HepG2 (cell line): ENCODE data around the gene CCM2. TPM values are rescaled to one million over a fixed set of nuclear protein-coding genes. Genes with fewer than 3 reads are reported as not detected.
"Not testable (repeated sequence)": the region's sequence is repeated elsewhere in the genome, so short reads cannot be mapped to it uniquely, and the experiment has no call there.

ENCODE experiments used
- ATAC-seq: fragments of 200-7000 bp; cut with Tn5 transposase; 3 replicates; pipeline ENCODE4 v1.9.1; 2020; ENCODE audit warnings: mild to moderate bottlenecking, moderate library complexity
- BruUV-seq: library from RNA; stranded (reverse); fragments of 400-500 nt; replicated peaks from 2 replicates; lab custom pipeline; 2021; lab: Mats Ljungman, UMichigan
- CTCF ChIA-PET: fragments of 300-600 bp; formaldehyde crosslinking; extraction: SDS; loops from one replicate; lab custom pipeline; 2021; ENCODE audit warnings: low total read pairs, inconsistent platforms, low intra/inter-chr PET ratio; lab: Yijun Ruan, JAX
- POLR2A ChIA-PET: fragments of 350-600 bp; sonication (Branson Sonifier 250); formaldehyde crosslinking; loops from one replicate; lab custom pipeline; 2020; ENCODE audit warnings: antibody characterized with exemption, inconsistent platforms; lab: Yijun Ruan, JAX
- DNase-seq: peaks from one replicate; pipeline ENCODE4 v3.0.0-alpha.2; 2015; ENCODE audit warnings: low spot score
- FAIRE-seq: peaks from 3 replicates; lab custom pipeline; 2011; peaks lifted over from hg19 to GRCh38; lab: Jason Lieb, UNC
- H2AFZ ChIP-seq: one replicate; pipeline ENCODE4 v1.6.1; 2011; ENCODE audit warnings: low read length, inconsistent platforms
- H3K27ac ChIP-seq: fragments of 300-600 bp; 3 replicates; pipeline ENCODE4 v1.8.0; 2011; ENCODE audit warnings: mixed run types, mild to moderate bottlenecking, mixed read lengths, low read length, inconsistent platforms; ENCODE audit not compliant: insufficient read depth; ENCODE audit errors: extremely low read length
- H3K27me3 ChIP-seq, 2 experiments: fragments of 200-600 bp in 1 of 2; 2 replicates in 1 of 2; 3 replicates in 1 of 2; pipeline versions ENCODE4 v1.6.0 to v1.8.0; 2011; ENCODE audit warnings: low read length in 2 of 2, mild to moderate bottlenecking in 2 of 2, moderate library complexity in 2 of 2, inconsistent platforms in 1 of 2; ENCODE audit not compliant: insufficient read depth in 2 of 2, control insufficient read depth in 1 of 2
- H3K36me3 ChIP-seq, 2 experiments: fragments of 200-600 bp in 1 of 2; replicated peaks in 1 of 2; 2 replicates in 1 of 2; 3 replicates in 1 of 2; pipeline versions ENCODE4 v1.5.1 to v1.8.0; 2011; ENCODE audit warnings: low read length in 2 of 2, inconsistent platforms in 1 of 2; ENCODE audit not compliant: insufficient read depth in 2 of 2, control insufficient read depth in 1 of 2
- H3K4me1 ChIP-seq: 2 replicates; pipeline ENCODE4 v1.5.1; 2012; ENCODE audit warnings: low read length, inconsistent platforms; ENCODE audit not compliant: insufficient read depth
- H3K4me2 ChIP-seq: 2 replicates; pipeline ENCODE4 v1.6.0; 2011; ENCODE audit warnings: low read depth, low read length, inconsistent platforms
- H3K4me3 ChIP-seq, 3 experiments: fragments of 200-600 bp in 1 of 3; sonication (generic), shearing (Covaris generic) in 1 of 3; replicated peaks in 1 of 3; 2 replicates each; pipeline ENCODE4 v1.5.1; 2011 to 2016; ENCODE audit warnings: low read length in 3 of 3, inconsistent platforms in 2 of 3, low read depth in 2 of 3, mild to moderate bottlenecking in 2 of 3, control low read depth in 1 of 3, mixed read lengths in 1 of 3; ENCODE audit not compliant: insufficient read depth in 1 of 3
- H3K79me2 ChIP-seq: one replicate; pipeline ENCODE4 v1.6.1; 2011; ENCODE audit warnings: low read length, inconsistent platforms; ENCODE audit not compliant: insufficient read depth
- H3K9ac ChIP-seq: 2 replicates; pipeline ENCODE4 v1.6.0; 2011; ENCODE audit warnings: mild to moderate bottlenecking, low read depth, low read length, inconsistent platforms; ENCODE audit not compliant: insufficient read depth
- H3K9me3 ChIP-seq: 2 replicates; pipeline ENCODE4 v1.5.1; 2012; ENCODE audit warnings: mild to moderate bottlenecking, low read length
- H4K20me1 ChIP-seq: 2 replicates; pipeline ENCODE4 v1.6.0; 2011; ENCODE audit warnings: inconsistent platforms, mild to moderate bottlenecking, low read length, moderate library complexity; ENCODE audit not compliant: insufficient read depth
- ASH2L ChIP-seq: fragments of 300-600, 200-600 bp; sonication (generic); IDR thresholded peaks from 2 replicates; pipeline ENCODE4 v1.7.0; 2017; ENCODE audit warnings: low read depth, mild to moderate bottlenecking, moderate library complexity, mixed read lengths, low read length; ENCODE audit not compliant: insufficient read length
- CHD4 ChIP-seq: fragments of 200-600 bp; sonication (generic); IDR thresholded peaks from 2 replicates; pipeline ENCODE4 v1.7.0; 2017; ENCODE audit warnings: mild to moderate bottlenecking, low read length, borderline replicate concordance
- GATA4 ChIP-seq: sonication (generic); IDR thresholded peaks from 2 replicates; pipeline ENCODE4 v1.6.1; 2016; ENCODE audit warnings: antibody characterized with exemption, low read depth, borderline replicate concordance
- HOXA9 ChIP-seq: sonication (generic); formaldehyde crosslinking; IDR thresholded peaks from 2 replicates; pipeline ENCODE4 v1.8.1; 2022; ENCODE audit warnings: missing genetic modification reagents, mild to moderate bottlenecking, moderate library complexity, borderline replicate concordance
- KLF11 ChIP-seq: IDR thresholded peaks from 2 replicates; pipeline ENCODE4 v1.6.1; 2016; ENCODE audit warnings: missing compliant biosample characterization
- MEIS1 ChIP-seq: sonication (generic); formaldehyde crosslinking; IDR thresholded peaks from 2 replicates; pipeline ENCODE4 v1.9.0; 2021; ENCODE audit warnings: mild to moderate bottlenecking, missing genetic modification reagents, moderate library complexity, borderline replicate concordance
- TARDBP ChIP-seq: sonication (generic); formaldehyde crosslinking; IDR thresholded peaks from 2 replicates; pipeline ENCODE4 v1.8.0; 2022; ENCODE audit warnings: mild to moderate bottlenecking, missing genetic modification reagents
- YY1 ChIP-seq: IDR thresholded peaks from 2 replicates; pipeline ENCODE4 v1.6.1; 2011; ENCODE audit warnings: low read length, low read depth, moderate library complexity, mild to moderate bottlenecking; ENCODE audit not compliant: insufficient read depth, insufficient replicate concordance
- ZKSCAN5 ChIP-seq: sonication (generic); formaldehyde crosslinking; IDR thresholded peaks from 2 replicates; pipeline ENCODE4 v1.5.1; 2020; ENCODE audit warnings: mild to moderate bottlenecking, missing genetic modification reagents
- ZNF652 ChIP-seq: IDR thresholded peaks from 2 replicates; pipeline ENCODE4 v1.6.1; 2016; ENCODE audit warnings: low read depth, borderline replicate concordance
- ZNF7 ChIP-seq: IDR thresholded peaks from 2 replicates; pipeline ENCODE4 v1.6.1; 2016; ENCODE audit warnings: missing biosample characterization, missing genetic modification reagents
- WGBS: methylation state at CpG from one replicate; pipeline ENCODE4 v1.1.6; 2017; ENCODE audit warnings: low lambda C conversion rate; 5-methylcytosine and 5-hydroxymethylcytosine counted together
- in situ Hi-C: cut with HindIII; loops from 2 replicates; pipeline ENCODE4 v1.10.0; 2017; ENCODE audit warnings: low pct_unique_long_range_greater_than_20kb; ENCODE audit not compliant: extremely low pct_ligation_motif_present
- intact Hi-C: fragments of 100-400 bp; cut with micrococcal nuclease; formaldehyde crosslinking; loops from one replicate; pipeline ENCODE4 v1.10.0; 2022; ENCODE audit not compliant: unreplicated experiment
- polyA plus RNA-seq, 8 experiments: library from polyadenylated mRNA; depleted of rRNA in 3 of 8; stranded (reverse) in 7 of 8; unstranded in 1 of 8; fragments of >200 nt; fragmentation: Illumina TruSeq in 4 of 8; extraction: Trizol in 4 of 8; gene quantifications; 2 replicates each; pipeline versions ENCODE4 v1.2.1 to v1.2.3, GENCODE V29; 2011 to 2016; ENCODE audit warnings: low read depth in 4 of 8, missing spikeins in 1 of 8, mixed read lengths in 1 of 8; ENCODE audit not compliant: insufficient read depth in 1 of 8
- total RNA-seq, 5 experiments: library from RNA; depleted of rRNA; stranded (reverse); fragments of >200 nt; fragmentation: Illumina TruSeq; extraction: Trizol; gene quantifications; 2 replicates each; pipeline ENCODE4 v1.2.3, GENCODE V29; 2016; ENCODE audit warnings: low read depth in 1 of 5
- TF ChIP-seq, protein P1 (sequence below): sonication (generic); formaldehyde crosslinking; IDR thresholded peaks from 2 replicates; pipeline ENCODE4 v1.5.0; 2020; ENCODE audit warnings: missing genetic modification reagents, mild to moderate bottlenecking, borderline replicate concordance

Gene CCM2
- total and polyA plus RNA-seq, 2 of the 13 experiments (the other 11 are each of a cell fraction or from before 2014, with no cell fraction given) = 13.7 to 15.8 TPM

DNA sequence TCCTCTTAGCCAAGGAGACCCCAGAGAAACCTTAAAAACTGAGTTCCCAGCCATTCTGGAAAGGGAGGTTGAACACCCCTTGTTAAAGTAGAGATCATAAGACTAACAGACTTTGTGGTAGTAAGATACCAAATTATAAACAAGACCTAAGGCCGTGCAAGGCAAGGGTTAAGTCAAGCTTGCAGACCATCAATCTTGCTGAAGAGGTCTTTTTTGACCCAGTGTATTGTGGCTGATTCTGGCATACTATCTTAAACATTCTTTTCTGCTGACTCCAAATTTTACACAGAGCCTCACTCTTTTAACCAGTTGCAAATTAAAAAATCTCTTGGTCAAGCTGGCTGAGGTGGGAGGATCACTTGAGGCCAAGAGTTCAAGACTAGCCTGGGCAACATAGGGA is 112.6 kb downstream of the CCM2 start (continued):
- TF ChIP-seq KLF11 (CRISPR knock-in tag) (no peak), ZNF652 (peak; percentile 80), MEIS1 (CRISPR knock-in tag) (no peak), ZKSCAN5 (CRISPR knock-in tag) (no peak), CHD4 (peak; percentile 6; the same call in 1 of the 2 replicates), YY1 (no peak), ASH2L (no peak), HOXA9 (no peak), GATA4 (no peak), TARDBP (CRISPR knock-in tag) (no peak)
- TF ChIP-seq, protein P1, sequence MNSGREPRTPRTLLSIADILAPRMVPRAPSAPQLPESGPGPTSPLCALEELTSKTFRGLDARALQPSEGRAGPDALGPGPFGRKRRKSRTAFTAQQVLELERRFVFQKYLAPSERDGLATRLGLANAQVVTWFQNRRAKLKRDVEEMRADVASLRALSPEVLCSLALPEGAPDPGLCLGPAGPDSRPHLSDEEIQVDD (CRISPR knock-in tag) = no peak

DNA sequence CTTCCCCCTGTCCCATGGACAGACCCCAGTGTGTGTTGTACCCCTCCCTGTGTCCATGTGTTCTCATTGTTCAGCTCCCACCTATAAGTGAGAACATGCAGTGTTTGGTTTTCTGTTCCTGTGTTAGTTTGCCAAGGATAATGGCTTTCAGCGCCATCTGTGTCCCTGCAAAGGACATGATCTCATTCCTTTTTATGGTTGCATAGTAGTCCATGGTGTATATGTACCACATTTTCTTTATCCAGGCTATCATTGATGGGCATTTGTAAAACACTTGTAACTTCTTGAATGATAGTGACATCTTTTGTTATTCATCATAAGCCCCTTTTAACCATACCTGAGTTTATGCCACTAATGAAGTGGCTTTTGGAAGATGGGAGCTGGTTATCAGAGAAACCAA is 114.3 kb downstream of the CCM2 start:
- H3K4me2 ChIP-seq, H3K9ac ChIP-seq, CTCF ChIA-PET, H3K9me3 ChIP-seq, FAIRE-seq, DNase-seq, H3K4me3 ChIP-seq, H3K27me3 ChIP-seq, H2AFZ ChIP-seq, H4K20me1 ChIP-seq, H3K36me3 ChIP-seq, POLR2A ChIA-PET, in situ Hi-C loops: not testable (repeated sequence)
- WGBS = 45% methylated on average over 1 of the region's 1 CpG
- Histone ChIP-seq H3K4me1 (peaks cover 30% of the 10 kb centered on the region), H3K79me2 (peaks cover 20% of the 10 kb centered on the region)
- TF ChIP-seq ZNF7 (CRISPR knock-in tag) = peak; percentile 59; the same call in 1 of the 2 replicates
- TF ChIP-seq, all 625 proteins: peak for 1; not testable (repeated sequence) for 624
- H3K27ac ChIP-seq, BruUV-seq, ATAC-seq: not testable (repeated sequence)
- intact Hi-C loops = loop anchor here (5.0 kb wide), 1 partner anchor 112 kb away; the partner anchor contains the start of gene CCM2
